Testis (tissue), 2 donors: ENCODE data around the gene CCDC149.

ENCODE experiments used
- POLR2A ChIP-seq: fragments of 450-650 bp; IDR thresholded peaks from one replicate; pipeline ENCODE4 v1.6.1; 2017; ENCODE audit warnings: antibody characterized with exemption, mild to moderate bottlenecking, moderate library complexity
- TF ChIP-seq, protein P1 (sequence below), 3 experiments: fragments of 450-650 bp in 2 of 3; fragments of 200-600 bp in 1 of 3; sonication (generic) in 1 of 3; IDR thresholded peaks; one replicate each; pipeline ENCODE4 v1.5.1; 2016 to 2019; ENCODE audit warnings: antibody characterized with exemption in 3 of 3, mild to moderate bottlenecking in 2 of 3, moderate library complexity in 1 of 3

DNA sequence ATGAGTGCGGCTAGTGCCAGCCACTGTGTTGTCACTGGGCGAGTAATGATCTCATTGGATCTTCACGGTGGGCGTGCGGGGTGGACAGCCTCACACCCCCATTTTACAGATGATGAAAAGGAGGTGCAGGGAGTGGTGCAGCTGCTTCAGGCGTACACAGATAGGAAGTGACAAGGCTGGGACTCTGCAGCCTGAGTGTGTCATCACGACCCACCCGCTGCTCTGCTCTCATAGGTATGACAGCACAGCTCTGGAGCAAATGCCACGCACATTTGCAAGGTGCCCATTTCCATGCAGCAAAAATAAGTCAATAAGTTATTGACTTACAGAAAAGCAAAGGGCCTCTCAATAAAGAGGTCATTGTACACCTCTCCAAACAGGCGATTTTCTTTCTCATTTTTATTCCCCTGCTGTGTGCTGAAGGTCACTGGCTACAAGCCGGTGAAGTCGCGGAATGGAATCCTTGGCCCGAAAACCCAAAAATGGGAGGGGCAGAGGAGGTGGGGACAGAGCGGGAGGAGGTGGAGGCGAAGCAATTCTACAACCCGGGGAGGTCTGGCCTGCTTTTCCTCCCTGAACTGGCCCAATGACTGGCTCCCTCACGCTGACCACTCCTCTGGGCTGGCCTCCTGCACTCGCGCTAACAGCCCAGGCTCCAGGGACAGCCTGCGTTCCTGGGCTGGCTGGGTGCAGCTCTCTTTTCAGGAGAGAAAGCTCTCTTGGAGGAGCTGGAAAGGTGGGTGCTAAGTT is 117.8 kb downstream of the CCDC149 start, which contains the start of gene SOD3:
- TF ChIP-seq, protein P1, sequence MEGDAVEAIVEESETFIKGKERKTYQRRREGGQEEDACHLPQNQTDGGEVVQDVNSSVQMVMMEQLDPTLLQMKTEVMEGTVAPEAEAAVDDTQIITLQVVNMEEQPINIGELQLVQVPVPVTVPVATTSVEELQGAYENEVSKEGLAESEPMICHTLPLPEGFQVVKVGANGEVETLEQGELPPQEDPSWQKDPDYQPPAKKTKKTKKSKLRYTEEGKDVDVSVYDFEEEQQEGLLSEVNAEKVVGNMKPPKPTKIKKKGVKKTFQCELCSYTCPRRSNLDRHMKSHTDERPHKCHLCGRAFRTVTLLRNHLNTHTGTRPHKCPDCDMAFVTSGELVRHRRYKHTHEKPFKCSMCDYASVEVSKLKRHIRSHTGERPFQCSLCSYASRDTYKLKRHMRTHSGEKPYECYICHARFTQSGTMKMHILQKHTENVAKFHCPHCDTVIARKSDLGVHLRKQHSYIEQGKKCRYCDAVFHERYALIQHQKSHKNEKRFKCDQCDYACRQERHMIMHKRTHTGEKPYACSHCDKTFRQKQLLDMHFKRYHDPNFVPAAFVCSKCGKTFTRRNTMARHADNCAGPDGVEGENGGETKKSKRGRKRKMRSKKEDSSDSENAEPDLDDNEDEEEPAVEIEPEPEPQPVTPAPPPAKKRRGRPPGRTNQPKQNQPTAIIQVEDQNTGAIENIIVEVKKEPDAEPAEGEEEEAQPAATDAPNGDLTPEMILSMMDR (IDR thresholded peaks at IDR 0.05) = no peak
- no peak for TF ChIP-seq POLR2A
